Fibroblast of skin of back (primary cell): ENCODE data around the gene TBC1D22A.
"Not testable (repeated sequence)": the region's sequence is repeated elsewhere in the genome, so short reads cannot be mapped to it uniquely, and the experiment has no call there.

Experiments used
- DNase-seq: peaks from one replicate; pipeline ENCODE4 v3.0.0-alpha.2; 2013

TBC1D22A gene

GRCh38 chr22:47160781-47161520 lies 398.5 kb downstream of the TBC1D22A start:
- DNase-seq = no peak

GRCh38 chr22:47161631-47162030 lies 399.2 kb downstream of the TBC1D22A start:
- DNase-seq = peak; percentile 16

- DNase-seq = no peak
Measured at GRCh38 chr22:47162865-47163264, 400.4 kb downstream of the TBC1D22A start.

GRCh38 chr22:47163481-47163855 lies 401.0 kb downstream of the TBC1D22A start:
- DNase-seq = no peak

- DNase-seq = no peak
Measured at GRCh38 chr22:47163856-47164513, 401.5 kb downstream of the TBC1D22A start.

GRCh38 chr22:47164514-47165337 lies 402.3 kb downstream of the TBC1D22A start:
- DNase-seq = no peak

- DNase-seq = no peak
Measured at GRCh38 chr22:47165338-47166032, 403.0 kb downstream of the TBC1D22A start.

- no peak for DNase-seq
Measured at GRCh38 chr22:47166033-47166404, 403.6 kb downstream of the TBC1D22A start.

GRCh38 chr22:47166446-47167016 lies 404.1 kb downstream of the TBC1D22A start:
- no peak for DNase-seq

GRCh38 chr22:47167056-47167455 lies 404.6 kb downstream of the TBC1D22A start:
- DNase-seq = no peak

- not testable (repeated sequence) for DNase-seq
Measured at GRCh38 chr22:47167921-47168320, 405.5 kb downstream of the TBC1D22A start.

- no peak for DNase-seq
Measured at GRCh38 chr22:47168441-47168840, 406.0 kb downstream of the TBC1D22A start.

- peak; percentile 22 for DNase-seq
Measured at GRCh38 chr22:47168900-47169800, 406.7 kb downstream of the TBC1D22A start.

GRCh38 chr22:47169801-47170140 lies 407.3 kb downstream of the TBC1D22A start:
- DNase-seq = no peak

- DNase-seq = not testable (repeated sequence)
Measured at GRCh38 chr22:47170511-47171440, 408.3 kb downstream of the TBC1D22A start.

GRCh38 chr22:47171441-47172221 lies 409.2 kb downstream of the TBC1D22A start:
- no peak for DNase-seq

GRCh38 chr22:47172771-47173534 lies 410.5 kb downstream of the TBC1D22A start:
- DNase-seq = no peak

- DNase-seq = no peak
Measured at GRCh38 chr22:47173535-47174021, 411.1 kb downstream of the TBC1D22A start.
